ENCODE results near the gene ZNF658.
"Not testable (repeated sequence)": the region's sequence is repeated elsewhere in the genome, so short reads cannot be mapped to it uniquely, and the experiment has no call there.

GRCh38 chr9:66880605-66881004, 19.9 kb upstream of the ZNF658 start:
- not testable (repeated sequence) for TF ChIP-seq CTCF (conservative IDR thresholded peaks at IDR 0.05; ENCODE audit: low read length); EZH2phosphoT487 (IDR thresholded peaks at IDR 0.05; ENCODE audit: borderline replicate concordance)
